Endothelial cell of umbilical vein (primary cell): ENCODE data around the gene SH3D21. TPM values are rescaled to one million over a fixed set of nuclear protein-coding genes. Genes with fewer than 3 reads are reported as not detected.

Experiments used
- BruUV-seq: library from RNA; stranded (reverse); fragments of 400-500 nt; replicated peaks from 2 replicates; lab custom pipeline; 2021; lab: Mats Ljungman, UMichigan
- CTCF ChIA-PET: fragments of 300-600, 350-600 bp; sonication (Branson Sonifier 250); formaldehyde crosslinking; loops from one replicate; lab custom pipeline; 2021; ENCODE audit warnings: antibody characterized with exemption, inconsistent platforms; lab: Charles Lee
- POLR2A ChIA-PET: fragments of 300-600, 350-600 bp; sonication (Branson Sonifier 250); formaldehyde crosslinking; loops from one replicate; lab custom pipeline; 2021; ENCODE audit warnings: antibody characterized with exemption, inconsistent platforms; lab: Charles Lee
- DNase-seq: peaks from one replicate; pipeline ENCODE4 v3.0.0-alpha.2; 2011; ENCODE audit warnings: low read depth, low spot score
- FAIRE-seq: peaks from 2 replicates; lab custom pipeline; 2011; peaks lifted over from hg19 to GRCh38; lab: Jason Lieb, UNC
- H2AFZ ChIP-seq: 2 replicates; pipeline ENCODE4 v1.6.0; 2012; ENCODE audit warnings: low read depth, low read length, control low read depth, inconsistent platforms
- H3K27ac ChIP-seq: 2 replicates; pipeline ENCODE4 v1.5.1; 2011; ENCODE audit warnings: low read depth, mild to moderate bottlenecking, control low read depth, low read length, moderate library complexity; ENCODE audit not compliant: insufficient read depth
- H3K27me3 ChIP-seq, 2 experiments: 2 replicates each; pipeline versions ENCODE4 v1.6.0 to v1.6.1; 2011; ENCODE audit warnings: low read length in 2 of 2, mixed read lengths in 1 of 2; ENCODE audit not compliant: control insufficient read depth in 2 of 2, insufficient read depth in 2 of 2
- H3K36me3 ChIP-seq, 2 experiments: 2 replicates in 1 of 2; 3 replicates in 1 of 2; pipeline ENCODE4 v1.5.1; 2011; ENCODE audit warnings: low read length in 2 of 2, mild to moderate bottlenecking in 1 of 2, moderate library complexity in 1 of 2; ENCODE audit not compliant: control insufficient read depth in 2 of 2, insufficient read depth in 2 of 2; ENCODE audit errors: extremely low read depth in 1 of 2
- H3K4me1 ChIP-seq: 3 replicates; pipeline ENCODE4 v1.5.1; 2011; ENCODE audit warnings: mild to moderate bottlenecking, low read length; ENCODE audit not compliant: control insufficient read depth, insufficient read depth; ENCODE audit errors: extremely low read depth
- H3K4me2 ChIP-seq: 2 replicates; pipeline ENCODE4 v1.6.1; 2011; ENCODE audit warnings: low read length, control low read depth, mixed read lengths; ENCODE audit not compliant: insufficient read depth
- H3K4me3 ChIP-seq, 3 experiments: fragments of 200-600 bp in 1 of 3; sonication (generic), shearing (Covaris generic) in 1 of 3; replicated peaks in 1 of 3; 2 replicates each; pipeline ENCODE4 v1.5.1; 2011 to 2016; ENCODE audit warnings: control low read depth in 3 of 3, low read length in 3 of 3, mild to moderate bottlenecking in 2 of 3, inconsistent platforms in 1 of 3, low read depth in 1 of 3, moderate library complexity in 1 of 3; ENCODE audit not compliant: insufficient read depth in 1 of 3
- H3K79me2 ChIP-seq: 2 replicates; pipeline ENCODE4 v1.6.0; 2012; ENCODE audit warnings: low read length, inconsistent platforms; ENCODE audit not compliant: control insufficient read depth, insufficient read depth
- H3K9ac ChIP-seq: replicated peaks from 2 replicates; pipeline ENCODE3; 2011; ENCODE audit warnings: low read length, control low read depth; ENCODE audit not compliant: insufficient read depth; ENCODE audit errors: extremely low read depth
- H3K9me1 ChIP-seq: replicated peaks from 3 replicates; pipeline ENCODE4 v1.6.0; 2011; ENCODE audit warnings: mild to moderate bottlenecking, low read length; ENCODE audit not compliant: control insufficient read depth, insufficient read depth; ENCODE audit errors: extremely low read depth
- H3K9me3 ChIP-seq: replicated peaks from 2 replicates; pipeline ENCODE4 v1.5.1; 2012; ENCODE audit warnings: low read length, inconsistent platforms; ENCODE audit not compliant: control insufficient read depth, insufficient read depth
- H4K20me1 ChIP-seq: replicated peaks from 2 replicates; pipeline ENCODE3; 2011; ENCODE audit warnings: mild to moderate bottlenecking, low read length; ENCODE audit not compliant: control insufficient read depth, insufficient read depth; ENCODE audit errors: extremely low read depth
- EZH2 ChIP-seq: IDR thresholded peaks from 2 replicates; pipeline ENCODE4 v1.6.1; 2012; ENCODE audit warnings: borderline replicate concordance, low read depth, mild to moderate bottlenecking, moderate library complexity, low read length, inconsistent platforms; ENCODE audit not compliant: severe bottlenecking
- FOS ChIP-seq: IDR thresholded peaks from 2 replicates; pipeline ENCODE4 v1.6.1; 2011; ENCODE audit warnings: mild to moderate bottlenecking, low read length, moderate library complexity, borderline replicate concordance; ENCODE audit not compliant: insufficient read depth
- GATA2 ChIP-seq: IDR thresholded peaks from 2 replicates; pipeline ENCODE4 v1.7.0; 2011; ENCODE audit warnings: low read depth, mild to moderate bottlenecking, moderate library complexity, mixed read lengths, low read length; ENCODE audit not compliant: insufficient read length, insufficient read depth
- JUN ChIP-seq: IDR thresholded peaks from 2 replicates; pipeline ENCODE4 v1.6.1; 2011; ENCODE audit warnings: borderline replicate concordance, low read depth; ENCODE audit not compliant: insufficient read length, insufficient read depth
- MYC ChIP-seq: IDR thresholded peaks from one replicate; pipeline ENCODE4 v1.6.1; 2011; ENCODE audit warnings: mild to moderate bottlenecking, low read depth, low read length
- POLR2A ChIP-seq: IDR thresholded peaks from 2 replicates; pipeline ENCODE4 v1.6.1; 2012; ENCODE audit warnings: low read depth, mild to moderate bottlenecking, control low read depth, low read length
- POLR2AphosphoS5 ChIP-seq: IDR thresholded peaks from 2 replicates; pipeline ENCODE4 v1.6.1; 2012; ENCODE audit warnings: low read depth, mild to moderate bottlenecking, control low read depth, low read length, moderate library complexity; ENCODE audit not compliant: insufficient read depth
- dilution Hi-C: fragments of 300-500 bp; cut with MboI; formaldehyde crosslinking; loops from one replicate; pipeline ENCODE4 v1.15.0; 2019; ENCODE audit warnings: low sequenced_read_pairs; ENCODE audit not compliant: extremely low pct_ligation_motif_present
- intact Hi-C: fragments of 100-400 bp; cut with micrococcal nuclease; formaldehyde crosslinking; loops from one replicate; pipeline ENCODE4 v1.10.0; 2022
- polyA plus RNA-seq, 4 experiments: library from polyadenylated mRNA; depleted of rRNA in 3 of 4; stranded (reverse) in 3 of 4; unstranded in 1 of 4; fragments of >200 nt; gene quantifications; 2 replicates each; pipeline versions ENCODE4 v1.2.1 to v1.2.3, GENCODE V29; 2011 to 2012; ENCODE audit warnings: missing spikeins in 1 of 4
- total RNA-seq: library from RNA; stranded (reverse); gene quantifications from 2 replicates; pipeline ENCODE4 v1.2.3, GENCODE V29; 2021
- TF ChIP-seq, protein P1 (sequence below), 2 donors: IDR thresholded peaks; 1 replicate in 1 of 2; 2 replicates in 1 of 2; pipeline ENCODE4 v1.5.1; 2011; ENCODE audit warnings: low read length in 2 of 2, mild to moderate bottlenecking in 2 of 2, moderate library complexity in 2 of 2, control low read depth in 1 of 2, inconsistent platforms in 1 of 2, low read depth in 1 of 2; ENCODE audit not compliant: insufficient read depth in 1 of 2; ENCODE audit errors: extremely low read depth in 1 of 2
- TF ChIP-seq, protein P2 (sequence below): IDR thresholded peaks from 2 replicates; pipeline ENCODE4 v1.6.1; 2011; ENCODE audit not compliant: insufficient read depth, insufficient read length

SH3D21 gene
- total and polyA plus RNA-seq, 2 donors (not counting 3 experiments of a cell fraction or from before 2014, with no cell fraction given): 1.8 to 7.2 TPM

DNA sequence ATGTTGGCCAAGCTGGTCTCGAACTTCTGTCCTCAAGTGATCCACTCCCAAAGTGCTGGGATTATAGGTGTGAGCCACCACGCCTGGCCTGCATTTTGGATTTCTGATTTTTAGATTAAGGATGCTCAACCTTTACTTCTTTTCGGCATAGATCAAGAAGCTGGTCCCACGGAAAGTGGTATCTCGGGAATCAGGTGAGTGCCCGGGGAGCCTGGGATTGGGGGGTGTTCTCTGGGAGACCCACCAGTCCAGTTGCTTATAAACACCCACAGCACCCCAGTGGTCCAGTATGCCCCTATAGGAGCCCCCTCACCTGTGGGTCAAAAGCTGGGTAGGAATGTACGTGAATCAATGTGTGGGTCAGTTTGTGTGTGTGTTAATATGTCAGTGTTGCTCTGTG, 3.2 kb downstream of the SH3D21 start:
- no peaks in the 10 kb centered on the region for H3K9me1 ChIP-seq
- H3K9me3 ChIP-seq: no peaks in the 10 kb centered on the region
- DNase-seq: no peak
- H2AFZ ChIP-seq: no peak overlapping the region
- H3K79me2 ChIP-seq: peaks cover 2% of the 10 kb centered on the region
- no TSS peak for BruUV-seq
- CTCF ChIA-PET: interaction anchor here (0.8 to 2.4 kb wide), 3 partner anchors 9 to 58 kb away, joined by 3 to 8 read pairs (median 4); partner anchors contain the start of gene EVA1B
- no peaks in the 10 kb centered on the region for H4K20me1 ChIP-seq
- no peak overlapping the region for H3K9ac ChIP-seq
- no peaks in the 10 kb centered on the region for H3K27me3 ChIP-seq
- H3K4me1 ChIP-seq: peaks cover 15% of the 10 kb centered on the region
- no peak overlapping the region for H3K27ac ChIP-seq
- dilution Hi-C loops (no loop called here), intact Hi-C loops (loop anchor here (1.0 kb wide), 1 partner anchor 9 kb away; no protein-coding TSS in a partner anchor)
- no peak for TF ChIP-seq POLR2A
- no peak for TF ChIP-seq GATA2
- TF ChIP-seq MYC: no peak
- TF ChIP-seq, protein P1, sequence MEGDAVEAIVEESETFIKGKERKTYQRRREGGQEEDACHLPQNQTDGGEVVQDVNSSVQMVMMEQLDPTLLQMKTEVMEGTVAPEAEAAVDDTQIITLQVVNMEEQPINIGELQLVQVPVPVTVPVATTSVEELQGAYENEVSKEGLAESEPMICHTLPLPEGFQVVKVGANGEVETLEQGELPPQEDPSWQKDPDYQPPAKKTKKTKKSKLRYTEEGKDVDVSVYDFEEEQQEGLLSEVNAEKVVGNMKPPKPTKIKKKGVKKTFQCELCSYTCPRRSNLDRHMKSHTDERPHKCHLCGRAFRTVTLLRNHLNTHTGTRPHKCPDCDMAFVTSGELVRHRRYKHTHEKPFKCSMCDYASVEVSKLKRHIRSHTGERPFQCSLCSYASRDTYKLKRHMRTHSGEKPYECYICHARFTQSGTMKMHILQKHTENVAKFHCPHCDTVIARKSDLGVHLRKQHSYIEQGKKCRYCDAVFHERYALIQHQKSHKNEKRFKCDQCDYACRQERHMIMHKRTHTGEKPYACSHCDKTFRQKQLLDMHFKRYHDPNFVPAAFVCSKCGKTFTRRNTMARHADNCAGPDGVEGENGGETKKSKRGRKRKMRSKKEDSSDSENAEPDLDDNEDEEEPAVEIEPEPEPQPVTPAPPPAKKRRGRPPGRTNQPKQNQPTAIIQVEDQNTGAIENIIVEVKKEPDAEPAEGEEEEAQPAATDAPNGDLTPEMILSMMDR (IDR thresholded peaks at IDR 0.05; ENCODE audit: extremely low read depth in 1 of 2, insufficient read depth in 1 of 2, low read depth in 1 of 2, low read length in 2 of 2): no peak
- no peak for TF ChIP-seq EZH2
- TF ChIP-seq, protein P2, sequence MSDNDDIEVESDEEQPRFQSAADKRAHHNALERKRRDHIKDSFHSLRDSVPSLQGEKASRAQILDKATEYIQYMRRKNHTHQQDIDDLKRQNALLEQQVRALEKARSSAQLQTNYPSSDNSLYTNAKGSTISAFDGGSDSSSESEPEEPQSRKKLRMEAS: no peak
- no peak for TF ChIP-seq JUN
- TF ChIP-seq POLR2AphosphoS5: no peak
- no peak for TF ChIP-seq FOS
- no peak overlapping the region for H3K4me2 ChIP-seq
- no peak overlapping the region for H3K4me3 ChIP-seq
- peaks cover 0 to 3% of the 10 kb centered on the region in 2 experiments for H3K36me3 ChIP-seq
- POLR2A ChIA-PET: no interaction called here
- no peak for FAIRE-seq
